Chondrocyte (in vitro differentiated cells): ENCODE data around the gene BCAN. TPM values are rescaled to one million over a fixed set of nuclear protein-coding genes. Genes with fewer than 3 reads are reported as not detected.

Experiments
- DNase-seq: peaks from one replicate; pipeline ENCODE4 v3.0.0; 2021; ENCODE audit warnings: mixed read lengths, low spot score
- H3K27ac Mint-ChIP-seq: one replicate; pipeline ENCODE4 v1.8.0; 2021; ENCODE audit warnings: mild to moderate bottlenecking, moderate library complexity, mixed read lengths; ENCODE audit not compliant: unreplicated experiment
- H3K27me3 Mint-ChIP-seq: 2 replicates; pipeline ENCODE4 v1.8.0; 2021; ENCODE audit warnings: low read depth, mixed read lengths
- H3K36me3 Mint-ChIP-seq: 2 replicates; pipeline ENCODE4 v1.8.0; 2021; ENCODE audit warnings: low read depth, mixed read lengths
- H3K4me1 Mint-ChIP-seq: 2 replicates; pipeline ENCODE4 v1.8.0; 2021; ENCODE audit warnings: low read depth, mild to moderate bottlenecking, mixed read lengths
- H3K4me3 Mint-ChIP-seq: one replicate; pipeline ENCODE4 v1.8.0; 2021; ENCODE audit warnings: mild to moderate bottlenecking, moderate library complexity, mixed read lengths; ENCODE audit not compliant: unreplicated experiment
- H3K9me3 Mint-ChIP-seq: 2 replicates; pipeline ENCODE4 v1.8.0; 2021; ENCODE audit warnings: low read depth, mixed read lengths
- total RNA-seq: library from RNA; stranded (reverse); gene quantifications from 3 replicates; pipeline ENCODE4 v1.2.1, GENCODE V29; 2021
- TF ChIP-seq, protein P1 (sequence below): fragments of 200-600 bp; sonication (generic); IDR thresholded peaks from 2 replicates; pipeline ENCODE4 v1.5.0; 2021; ENCODE audit warnings: antibody characterized with exemption, mild to moderate bottlenecking, moderate library complexity

The BCAN gene
- total RNA-seq, 1 donor from 2014 or later = not detected

DNA sequence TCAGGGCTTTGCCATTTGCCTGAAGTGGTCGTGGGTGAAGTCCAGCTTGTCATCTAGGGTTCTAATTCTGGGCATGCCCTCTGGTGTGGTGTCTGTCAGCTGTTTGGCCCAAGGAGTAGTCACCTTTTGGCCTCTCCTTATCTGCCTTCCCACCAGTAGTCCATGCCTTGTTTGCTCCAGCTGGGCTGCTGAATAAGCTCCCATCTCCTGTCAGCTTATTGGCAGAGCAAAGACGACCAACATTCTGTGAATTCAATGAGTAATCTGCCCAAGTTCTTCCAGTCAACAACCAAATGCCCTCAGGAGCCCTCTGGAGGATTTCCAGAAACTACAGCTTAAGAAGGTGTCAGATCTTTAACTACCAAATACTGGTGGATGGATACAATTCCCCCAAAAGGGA is 7.0 kb downstream of the BCAN start:
- Mint-ChIP-seq H3K27me3 (peaks cover 66% of the 10 kb centered on the region), H3K4me3 (no peak overlapping the region), H3K27ac (no peak overlapping the region), H3K4me1 (no peaks in the 10 kb centered on the region), H3K9me3 (no peaks in the 10 kb centered on the region), H3K36me3 (no peaks in the 10 kb centered on the region)
- no peak for DNase-seq
- TF ChIP-seq, protein P1, sequence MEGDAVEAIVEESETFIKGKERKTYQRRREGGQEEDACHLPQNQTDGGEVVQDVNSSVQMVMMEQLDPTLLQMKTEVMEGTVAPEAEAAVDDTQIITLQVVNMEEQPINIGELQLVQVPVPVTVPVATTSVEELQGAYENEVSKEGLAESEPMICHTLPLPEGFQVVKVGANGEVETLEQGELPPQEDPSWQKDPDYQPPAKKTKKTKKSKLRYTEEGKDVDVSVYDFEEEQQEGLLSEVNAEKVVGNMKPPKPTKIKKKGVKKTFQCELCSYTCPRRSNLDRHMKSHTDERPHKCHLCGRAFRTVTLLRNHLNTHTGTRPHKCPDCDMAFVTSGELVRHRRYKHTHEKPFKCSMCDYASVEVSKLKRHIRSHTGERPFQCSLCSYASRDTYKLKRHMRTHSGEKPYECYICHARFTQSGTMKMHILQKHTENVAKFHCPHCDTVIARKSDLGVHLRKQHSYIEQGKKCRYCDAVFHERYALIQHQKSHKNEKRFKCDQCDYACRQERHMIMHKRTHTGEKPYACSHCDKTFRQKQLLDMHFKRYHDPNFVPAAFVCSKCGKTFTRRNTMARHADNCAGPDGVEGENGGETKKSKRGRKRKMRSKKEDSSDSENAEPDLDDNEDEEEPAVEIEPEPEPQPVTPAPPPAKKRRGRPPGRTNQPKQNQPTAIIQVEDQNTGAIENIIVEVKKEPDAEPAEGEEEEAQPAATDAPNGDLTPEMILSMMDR = no peak

DNA sequence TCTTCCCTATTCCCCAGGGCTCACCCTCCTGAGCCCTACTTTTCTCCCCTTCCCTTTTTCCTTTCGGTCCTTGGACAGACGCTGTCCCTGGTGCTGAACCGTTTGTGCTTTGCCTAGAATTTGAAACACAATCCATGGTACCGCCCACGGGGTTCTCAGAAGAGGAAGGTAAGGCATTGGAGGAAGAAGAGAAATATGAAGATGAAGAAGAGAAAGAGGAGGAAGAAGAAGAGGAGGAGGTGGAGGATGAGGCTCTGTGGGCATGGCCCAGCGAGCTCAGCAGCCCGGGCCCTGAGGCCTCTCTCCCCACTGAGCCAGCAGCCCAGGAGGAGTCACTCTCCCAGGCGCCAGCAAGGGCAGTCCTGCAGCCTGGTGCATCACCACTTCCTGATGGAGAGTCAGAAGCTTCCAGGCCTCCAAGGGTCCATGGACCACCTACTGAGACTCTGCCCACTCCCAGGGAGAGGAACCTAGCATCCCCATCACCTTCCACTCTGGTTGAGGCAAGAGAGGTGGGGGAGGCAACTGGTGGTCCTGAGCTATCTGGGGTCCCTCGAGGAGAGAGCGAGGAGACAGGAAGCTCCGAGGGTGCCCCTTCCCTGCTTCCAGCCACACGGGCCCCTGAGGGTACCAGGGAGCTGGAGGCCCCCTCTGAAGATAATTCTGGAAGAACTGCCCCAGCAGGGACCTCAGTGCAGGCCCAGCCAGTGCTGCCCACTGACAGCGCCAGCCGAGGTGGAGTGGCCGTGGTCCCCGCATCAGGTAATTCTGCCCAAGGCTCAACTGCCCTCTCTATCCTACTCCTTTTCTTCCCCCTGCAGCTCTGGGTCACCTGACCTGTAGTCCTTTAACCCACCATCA is 10.4 kb downstream of the BCAN start:
- no peaks in the 10 kb centered on the region for H3K36me3 Mint-ChIP-seq
- no peaks in the 10 kb centered on the region for H3K9me3 Mint-ChIP-seq
- TF ChIP-seq, protein P1 = no peak
- H3K4me3 Mint-ChIP-seq = no peak overlapping the region
- H3K27ac Mint-ChIP-seq = no peak overlapping the region
- peaks cover 7% of the 10 kb centered on the region for H3K4me1 Mint-ChIP-seq
- peaks cover 74% of the 10 kb centered on the region for H3K27me3 Mint-ChIP-seq
- no peak for DNase-seq

DNA sequence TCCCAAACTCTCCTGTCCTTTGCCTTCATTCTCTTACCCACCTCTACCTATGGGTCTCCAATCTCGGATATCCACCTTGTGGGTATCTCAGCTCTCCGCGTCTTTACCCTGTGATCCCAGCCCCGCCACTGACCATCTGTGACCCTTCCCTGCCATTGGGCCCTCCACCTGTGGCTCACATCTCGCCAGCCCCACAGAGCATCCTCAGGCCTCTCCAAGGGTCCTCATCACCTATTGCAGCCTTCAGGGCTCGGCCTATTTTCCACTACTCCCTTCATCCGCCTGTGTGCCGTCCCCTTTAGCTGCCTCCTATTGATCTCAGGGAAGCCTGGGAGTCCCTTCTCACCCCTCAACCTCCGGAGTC is 11.1 kb downstream of the BCAN start:
- H3K27ac Mint-ChIP-seq = no peak overlapping the region
- peaks cover 10% of the 10 kb centered on the region for H3K4me1 Mint-ChIP-seq
- DNase-seq = no peak
- H3K27me3 Mint-ChIP-seq = peaks cover 74% of the 10 kb centered on the region
- no peaks in the 10 kb centered on the region for H3K36me3 Mint-ChIP-seq
- H3K4me3 Mint-ChIP-seq = no peak overlapping the region
- TF ChIP-seq, protein P1 = no peak
- H3K9me3 Mint-ChIP-seq = no peaks in the 10 kb centered on the region

DNA sequence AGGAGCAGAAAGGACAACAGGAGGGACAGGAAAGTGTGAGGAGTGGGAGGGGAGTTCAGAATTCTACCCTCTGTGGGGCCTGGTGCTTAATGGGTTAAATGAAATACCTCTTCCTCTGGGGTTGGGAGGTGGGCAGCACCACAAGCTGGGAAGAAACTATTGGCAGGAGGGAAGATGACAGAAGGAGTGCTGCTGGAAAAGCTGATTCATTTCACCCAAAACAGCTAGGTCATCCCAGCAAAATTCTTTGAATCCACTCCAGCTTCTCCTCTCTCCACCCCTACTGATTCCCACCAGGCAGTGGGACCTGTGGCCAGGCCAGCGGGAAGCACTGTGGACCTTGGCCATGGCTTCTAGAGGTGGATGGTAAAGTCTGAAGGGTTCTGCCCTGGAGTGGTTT is 12.8 kb downstream of the BCAN start:
- TF ChIP-seq, protein P1 = no peak
- Mint-ChIP-seq H3K9me3 (no peaks in the 10 kb centered on the region), H3K4me3 (no peak overlapping the region), H3K27me3 (peaks cover 63% of the 10 kb centered on the region), H3K4me1 (peaks cover 14% of the 10 kb centered on the region), H3K36me3 (no peaks in the 10 kb centered on the region), H3K27ac (no peak overlapping the region)
- DNase-seq = no peak

DNA sequence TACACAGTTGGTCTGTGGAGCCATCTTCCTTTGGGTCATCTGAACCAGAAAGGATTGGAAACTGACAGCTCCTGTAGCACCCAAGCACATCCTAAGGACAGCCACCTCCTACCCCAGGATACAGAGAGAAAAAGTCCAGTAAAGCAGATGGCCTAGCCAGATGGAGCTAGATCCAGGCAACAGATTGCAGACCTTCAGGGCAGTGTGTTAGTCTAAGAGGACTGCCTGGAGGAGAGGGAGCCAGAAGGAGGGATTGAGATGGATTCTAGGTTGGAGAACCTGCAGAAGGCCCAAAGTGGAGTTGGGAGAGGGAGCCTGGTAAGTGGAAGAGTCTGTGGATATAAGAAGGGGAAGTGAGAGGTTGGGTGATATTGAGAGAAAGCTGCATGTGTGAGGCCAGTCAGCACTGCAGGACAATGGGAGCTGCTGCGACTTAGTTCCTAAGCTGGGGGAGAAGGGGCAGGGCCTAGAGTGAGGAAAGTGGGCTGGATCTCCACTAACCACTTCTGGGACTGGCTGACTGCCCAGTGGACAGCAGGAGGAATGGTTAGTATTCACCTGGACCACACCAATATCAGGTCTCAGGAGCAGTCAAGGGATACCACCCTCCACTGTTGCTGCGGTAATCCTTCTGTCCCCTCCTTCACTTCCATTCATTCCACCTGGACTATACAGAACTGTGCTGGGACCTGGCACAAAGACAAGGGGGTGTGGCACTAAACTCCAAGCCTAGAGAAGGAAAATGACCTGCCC is 13.4 kb downstream of the BCAN start:
- TF ChIP-seq, protein P1 = no peak
- Mint-ChIP-seq H3K4me1 (peaks cover 21% of the 10 kb centered on the region), H3K9me3 (no peaks in the 10 kb centered on the region), H3K36me3 (no peaks in the 10 kb centered on the region), H3K4me3 (no peak overlapping the region), H3K27ac (no peak overlapping the region), H3K27me3 (peaks cover 59% of the 10 kb centered on the region)
- no peak for DNase-seq
